ENCODE data around the gene RUNX2. TPM values are rescaled to one million over a fixed set of nuclear protein-coding genes. Genes with fewer than 3 reads are reported as not detected.

The RUNX2 gene
- total RNA-seq, 6 experiments from 2014 or later: 7.4 to 12.7 (median 10.8) TPM

DNA sequence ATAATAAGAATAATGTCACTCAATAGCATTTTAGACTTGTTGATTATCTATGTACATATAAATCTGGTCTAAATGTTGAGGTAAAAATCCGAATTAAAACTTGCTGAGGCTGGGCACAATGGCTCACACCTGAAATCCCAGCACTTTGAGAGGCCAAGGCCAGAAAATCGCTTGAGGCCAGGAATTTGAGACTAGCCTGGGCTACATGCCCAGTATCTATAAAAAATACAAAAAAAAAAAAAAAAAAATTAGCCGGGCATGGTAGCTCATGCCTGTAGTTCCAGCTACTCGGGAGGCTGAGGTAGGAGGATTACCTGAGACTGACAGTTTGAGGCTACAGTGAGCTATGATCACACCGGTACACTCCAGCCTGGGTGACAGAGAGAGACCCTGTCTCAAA is 83.8 kb downstream of the RUNX2 start:
- TF ChIP-seq, protein P1, sequence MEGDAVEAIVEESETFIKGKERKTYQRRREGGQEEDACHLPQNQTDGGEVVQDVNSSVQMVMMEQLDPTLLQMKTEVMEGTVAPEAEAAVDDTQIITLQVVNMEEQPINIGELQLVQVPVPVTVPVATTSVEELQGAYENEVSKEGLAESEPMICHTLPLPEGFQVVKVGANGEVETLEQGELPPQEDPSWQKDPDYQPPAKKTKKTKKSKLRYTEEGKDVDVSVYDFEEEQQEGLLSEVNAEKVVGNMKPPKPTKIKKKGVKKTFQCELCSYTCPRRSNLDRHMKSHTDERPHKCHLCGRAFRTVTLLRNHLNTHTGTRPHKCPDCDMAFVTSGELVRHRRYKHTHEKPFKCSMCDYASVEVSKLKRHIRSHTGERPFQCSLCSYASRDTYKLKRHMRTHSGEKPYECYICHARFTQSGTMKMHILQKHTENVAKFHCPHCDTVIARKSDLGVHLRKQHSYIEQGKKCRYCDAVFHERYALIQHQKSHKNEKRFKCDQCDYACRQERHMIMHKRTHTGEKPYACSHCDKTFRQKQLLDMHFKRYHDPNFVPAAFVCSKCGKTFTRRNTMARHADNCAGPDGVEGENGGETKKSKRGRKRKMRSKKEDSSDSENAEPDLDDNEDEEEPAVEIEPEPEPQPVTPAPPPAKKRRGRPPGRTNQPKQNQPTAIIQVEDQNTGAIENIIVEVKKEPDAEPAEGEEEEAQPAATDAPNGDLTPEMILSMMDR (IDR thresholded peaks at IDR 0.05): no peak
- Mint-ChIP-seq H3K27ac (no peak overlapping the region), H3K4me3 (no peak overlapping the region), H3K36me3 (ENCODE audit: low read depth) (no peaks in the 10 kb centered on the region), H3K9me3 (no peaks in the 10 kb centered on the region), H3K4me1 (ENCODE audit: low read depth) (peaks cover 23% of the 10 kb centered on the region), H3K27me3 (ENCODE audit: insufficient read depth) (no peaks in the 10 kb centered on the region)
- DNase-seq: no peak

DNA sequence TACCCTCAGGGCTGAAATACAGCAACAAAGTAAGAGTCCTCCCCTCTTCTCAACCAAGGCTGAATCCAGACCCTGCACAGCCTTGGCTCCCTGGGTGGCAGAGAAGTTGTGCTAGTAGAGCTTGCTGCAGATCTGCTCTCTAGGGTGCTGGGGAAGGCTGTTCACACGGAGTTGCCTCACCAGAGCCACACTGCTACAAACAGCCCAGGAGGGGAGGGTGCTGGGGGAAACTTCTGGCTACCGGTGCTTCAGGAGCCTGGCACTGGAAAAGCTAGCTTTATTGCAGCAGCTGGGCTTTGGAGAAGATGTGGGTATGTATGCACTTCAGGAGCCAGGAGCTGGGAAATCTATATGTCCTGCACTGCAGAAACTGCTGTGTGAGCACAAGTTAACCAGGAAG is 87.2 kb downstream of the RUNX2 start:
- H3K4me3 Mint-ChIP-seq: no peak overlapping the region
- DNase-seq: no peak
- H3K4me1 Mint-ChIP-seq (ENCODE audit: low read depth): peaks cover 49% of the 10 kb centered on the region
- 0 out of 2 replicates have a peak, but pooled peaks cover 2% of the 10 kb centered on the region for H3K27me3 Mint-ChIP-seq (ENCODE audit: insufficient read depth)
- H3K9me3 Mint-ChIP-seq: no peaks in the 10 kb centered on the region
- H3K36me3 Mint-ChIP-seq (ENCODE audit: low read depth): no peaks in the 10 kb centered on the region
- H3K27ac Mint-ChIP-seq: no peak overlapping the region
- TF ChIP-seq, protein P1 (IDR thresholded peaks at IDR 0.05): no peak

DNA sequence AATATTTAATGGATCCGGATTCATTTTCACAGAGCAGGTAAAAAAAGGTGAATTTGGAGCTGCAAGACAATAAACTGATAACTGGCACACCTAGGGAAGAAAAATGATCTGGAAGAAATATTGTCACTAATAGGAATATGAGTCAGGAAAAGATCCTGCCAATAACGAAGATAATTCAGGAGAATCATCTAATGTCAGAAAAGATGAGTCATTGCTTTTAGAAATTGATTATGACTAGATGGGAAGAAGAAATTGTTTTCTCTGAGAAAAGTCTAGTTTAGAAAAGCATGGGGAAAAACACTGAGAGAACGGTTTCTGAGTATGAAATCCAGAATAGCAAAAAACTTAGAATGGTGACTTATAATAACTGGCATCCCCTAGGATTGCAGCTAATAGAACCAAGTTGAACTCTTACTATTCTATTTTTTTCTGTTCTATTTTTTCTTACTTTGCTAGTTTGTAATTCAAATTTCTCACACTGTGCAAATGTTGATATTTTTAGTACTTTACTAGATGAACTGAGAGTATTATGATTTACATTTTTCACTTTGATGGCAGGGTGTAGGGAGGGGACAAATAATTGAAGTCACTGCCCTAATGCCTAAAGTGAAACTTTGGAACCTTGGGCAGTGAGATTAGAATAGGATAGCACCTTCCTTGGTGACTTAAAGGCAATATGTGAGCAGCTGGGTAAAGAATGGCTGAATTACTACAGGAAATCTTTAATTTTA is 87.8 kb downstream of the RUNX2 start:
- no peak overlapping the region for H3K4me3 Mint-ChIP-seq
- peaks cover 55% of the 10 kb centered on the region for H3K4me1 Mint-ChIP-seq (ENCODE audit: low read depth)
- TF ChIP-seq, protein P1 (IDR thresholded peaks at IDR 0.05): no peak
- no peaks in the 10 kb centered on the region for H3K36me3 Mint-ChIP-seq (ENCODE audit: low read depth)
- 0 out of 2 replicates have a peak, but pooled peaks cover 2% of the 10 kb centered on the region for H3K27me3 Mint-ChIP-seq (ENCODE audit: insufficient read depth)
- H3K27ac Mint-ChIP-seq: peak overlapping the region; percentile 42; the same call in 1 of the 2 replicates
- DNase-seq: no peak
- H3K9me3 Mint-ChIP-seq: no peaks in the 10 kb centered on the region

DNA sequence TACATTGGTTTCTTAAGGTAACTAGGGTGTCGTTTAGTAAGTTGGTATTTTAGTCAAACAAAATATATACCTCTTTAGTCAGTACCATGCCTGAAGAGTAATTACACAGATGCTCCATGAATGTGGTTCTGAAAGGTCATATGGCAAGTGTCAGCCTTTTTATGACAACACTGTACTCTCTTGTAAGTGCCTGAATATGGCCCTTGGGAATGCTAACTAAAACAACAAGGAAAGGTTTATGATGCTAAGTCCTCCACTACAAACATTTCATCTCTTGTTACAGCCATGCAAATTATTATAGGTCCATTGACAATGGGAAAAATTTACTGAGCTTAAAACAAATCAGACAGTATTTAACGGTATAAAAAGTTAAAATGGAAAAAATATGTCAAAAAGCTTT is 88.6 kb downstream of the RUNX2 start:
- H3K27ac Mint-ChIP-seq: peak overlapping the region; percentile 42; the same call in 1 of the 2 replicates
- peak; percentile 87 for DNase-seq
- no peak overlapping the region for H3K4me3 Mint-ChIP-seq
- no peaks in the 10 kb centered on the region for H3K9me3 Mint-ChIP-seq
- peaks cover 59% of the 10 kb centered on the region for H3K4me1 Mint-ChIP-seq (ENCODE audit: low read depth)
- TF ChIP-seq, protein P1 (IDR thresholded peaks at IDR 0.05): no peak
- 0 out of 2 replicates have a peak, but pooled peaks cover 2% of the 10 kb centered on the region for H3K27me3 Mint-ChIP-seq (ENCODE audit: insufficient read depth)
- H3K36me3 Mint-ChIP-seq (ENCODE audit: low read depth): no peaks in the 10 kb centered on the region

DNA sequence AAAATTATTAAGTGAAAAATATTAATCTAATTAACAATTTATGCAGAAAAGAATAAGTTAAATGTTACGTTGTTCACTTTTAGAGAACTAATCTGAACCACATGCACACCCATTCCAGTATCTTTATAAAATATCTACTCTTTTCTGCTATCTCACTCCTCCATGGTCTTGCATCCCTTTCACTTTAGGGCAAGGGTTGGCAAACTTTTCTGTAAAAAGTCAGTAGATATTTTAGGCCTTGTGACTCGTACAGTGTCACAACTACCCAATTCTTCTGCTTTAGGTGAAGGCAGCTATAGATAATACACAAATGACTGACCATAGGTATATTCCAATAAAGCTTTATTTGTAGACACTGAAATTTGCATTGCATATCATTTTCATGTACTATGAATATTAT is 89.3 kb downstream of the RUNX2 start:
- Mint-ChIP-seq H3K27ac (no peak overlapping the region), H3K36me3 (ENCODE audit: low read depth) (no peaks in the 10 kb centered on the region), H3K9me3 (no peaks in the 10 kb centered on the region), H3K4me3 (no peak overlapping the region), H3K4me1 (ENCODE audit: low read depth) (peaks cover 59% of the 10 kb centered on the region), H3K27me3 (ENCODE audit: insufficient read depth) (0 out of 2 replicates have a peak, but pooled peaks cover 2% of the 10 kb centered on the region)
- DNase-seq: no peak
- TF ChIP-seq, protein P1 (IDR thresholded peaks at IDR 0.05): no peak

Data from HFFc6 (cell line).